H9 (cell line): ENCODE measurements around the gene CDK6. TPM values are rescaled to one million over a fixed set of nuclear protein-coding genes. Genes with fewer than 3 reads are reported as not detected.

ENCODE experiments used
- DNase-seq: peaks from one replicate; pipeline ENCODE4 v3.0.0-alpha.2; 2017
- H2AFZ ChIP-seq: one replicate; pipeline ENCODE4 v1.6.1; 2013; ENCODE audit warnings: mild to moderate bottlenecking, low read length, control low read depth, moderate library complexity
- H2AK5ac ChIP-seq: 2 replicates; pipeline ENCODE4 v1.6.1; 2013; ENCODE audit warnings: low read length, control low read depth, mixed read lengths; ENCODE audit not compliant: insufficient read length
- H2BK120ac ChIP-seq: one replicate; pipeline ENCODE4 v1.6.1; 2013; ENCODE audit warnings: low read depth, mild to moderate bottlenecking, low read length, control low read depth, inconsistent platforms; ENCODE audit not compliant: poor library complexity, severe bottlenecking
- H2BK12ac ChIP-seq: 2 replicates; pipeline ENCODE4 v1.6.1; 2013; ENCODE audit warnings: low read length, control low read depth, mixed read lengths, low read depth; ENCODE audit not compliant: insufficient read length
- H2BK15ac ChIP-seq: 2 replicates; pipeline ENCODE4 v1.6.1; 2013; ENCODE audit warnings: low read depth, low read length, control low read depth
- H2BK20ac ChIP-seq: one replicate; pipeline ENCODE4 v1.6.1; 2013; ENCODE audit warnings: low read depth, mild to moderate bottlenecking, low read length, control low read depth, inconsistent platforms; ENCODE audit not compliant: poor library complexity, severe bottlenecking
- H2BK5ac ChIP-seq: 2 replicates; pipeline ENCODE4 v1.6.1; 2013; ENCODE audit warnings: low read length, control low read depth, mixed read lengths; ENCODE audit not compliant: insufficient read length
- H3K14ac ChIP-seq: 2 replicates; pipeline ENCODE4 v1.6.1; 2013; ENCODE audit warnings: low read length, control low read depth; ENCODE audit not compliant: insufficient read depth
- H3K18ac ChIP-seq: 2 replicates; pipeline ENCODE4 v1.6.1; 2013; ENCODE audit warnings: low read depth, mild to moderate bottlenecking, mixed read lengths, low read length, control low read depth; ENCODE audit not compliant: insufficient read length
- H3K23ac ChIP-seq: 2 replicates; pipeline ENCODE4 v1.6.1; 2013; ENCODE audit warnings: low read length, control low read depth, mixed read lengths, low read depth; ENCODE audit not compliant: insufficient read length
- H3K23me2 ChIP-seq: 2 replicates; pipeline ENCODE4 v1.6.1; 2013; ENCODE audit warnings: low read depth, mild to moderate bottlenecking, mixed read lengths, low read length, control low read depth; ENCODE audit not compliant: insufficient read length, poor library complexity, severe bottlenecking
- H3K27ac ChIP-seq: 2 replicates; pipeline ENCODE4 v1.5.1; 2013; ENCODE audit warnings: low read length, control low read depth, mixed read lengths, low read depth; ENCODE audit not compliant: insufficient read length
- H3K27me3 ChIP-seq: 2 replicates; pipeline ENCODE4 v1.6.1; 2013; ENCODE audit warnings: low read length, control low read depth, inconsistent platforms; ENCODE audit not compliant: insufficient read depth
- H3K4ac ChIP-seq: 2 replicates; pipeline ENCODE4 v1.6.1; 2013; ENCODE audit warnings: low read depth, mild to moderate bottlenecking, control low read depth, inconsistent platforms, low read length, moderate library complexity
- H3K4me1 ChIP-seq: 2 replicates; pipeline ENCODE4 v1.6.1; 2013; ENCODE audit warnings: low read length, control low read depth, inconsistent platforms; ENCODE audit not compliant: insufficient read depth
- H3K4me2 ChIP-seq: 2 replicates; pipeline ENCODE4 v1.6.1; 2013; ENCODE audit warnings: low read length, control low read depth, mixed read lengths; ENCODE audit not compliant: insufficient read length, insufficient read depth
- H3K56ac ChIP-seq: 2 replicates; pipeline ENCODE4 v1.6.1; 2013; ENCODE audit warnings: low read depth, mild to moderate bottlenecking, mixed read lengths, low read length, control low read depth; ENCODE audit not compliant: insufficient read length
- H3K79me1 ChIP-seq: 2 replicates; pipeline ENCODE4 v1.6.1; 2013; ENCODE audit warnings: low read depth, mild to moderate bottlenecking, moderate library complexity, low read length, control low read depth, inconsistent platforms; ENCODE audit not compliant: insufficient read depth, poor library complexity, severe bottlenecking
- H3K79me2 ChIP-seq: 2 replicates; pipeline ENCODE4 v1.6.1; 2013; ENCODE audit warnings: low read length, control low read depth, inconsistent platforms; ENCODE audit not compliant: insufficient read depth
- H3K9ac ChIP-seq: 2 replicates; pipeline ENCODE4 v1.6.1; 2013; ENCODE audit warnings: low read length, control low read depth, mixed read lengths; ENCODE audit not compliant: insufficient read length; ENCODE audit errors: extremely low read depth
- H3K9me3 ChIP-seq: one replicate; pipeline ENCODE4 v1.6.1; 2013; ENCODE audit warnings: low read depth, low read length, inconsistent platforms; ENCODE audit not compliant: control insufficient read depth
- H3T11ph ChIP-seq: one replicate; pipeline ENCODE4 v1.6.1; 2013; ENCODE audit warnings: mild to moderate bottlenecking, low read length, control low read depth, inconsistent platforms
- H4K20me1 ChIP-seq: one replicate; pipeline ENCODE4 v1.6.1; 2013; ENCODE audit not compliant: control insufficient read depth, insufficient read length, insufficient read depth
- H4K5ac ChIP-seq: 2 replicates; pipeline ENCODE4 v1.6.1; 2013; ENCODE audit warnings: low read depth, mild to moderate bottlenecking, mixed read lengths, low read length, control low read depth; ENCODE audit not compliant: insufficient read length
- H4K8ac ChIP-seq: replicated peaks from 2 replicates; pipeline ENCODE4 v1.6.1; 2013; ENCODE audit warnings: low read length, control low read depth, mixed read lengths, low read depth; ENCODE audit not compliant: insufficient read length
- H4K91ac ChIP-seq: 2 replicates; pipeline ENCODE4 v1.6.1; 2013; ENCODE audit warnings: low read depth, mild to moderate bottlenecking, moderate library complexity, mixed read lengths, low read length, control low read depth; ENCODE audit not compliant: insufficient read length
- H3K27ac Mint-ChIP-seq, 3 experiments: 2 replicates in 2 of 3; 3 replicates in 1 of 3; pipeline ENCODE4 v1.8.0; 2020 to 2021; ENCODE audit warnings: mixed read lengths in 3 of 3, mild to moderate bottlenecking in 1 of 3, moderate library complexity in 1 of 3
- H3K27me3 Mint-ChIP-seq: 2 replicates; pipeline ENCODE4 v1.8.0; 2021; ENCODE audit warnings: low read depth, mild to moderate bottlenecking, moderate library complexity, mixed read lengths
- H3K36me3 Mint-ChIP-seq, 3 experiments: 2 replicates in 2 of 3; 3 replicates in 1 of 3; pipeline ENCODE4 v1.8.0; 2020 to 2021; ENCODE audit warnings: low read depth in 3 of 3, mixed read lengths in 3 of 3; ENCODE audit not compliant: insufficient read depth in 1 of 3
- H3K4me1 Mint-ChIP-seq, 2 experiments: 2 replicates each; pipeline ENCODE4 v1.8.0; 2020; ENCODE audit warnings: mixed read lengths in 2 of 2
- H3K4me3 Mint-ChIP-seq, 2 experiments: 2 replicates in 1 of 2; 3 replicates in 1 of 2; pipeline ENCODE4 v1.8.0; 2020 to 2021; ENCODE audit warnings: mild to moderate bottlenecking in 2 of 2, mixed read lengths in 2 of 2, moderate library complexity in 1 of 2
- H3K9me3 Mint-ChIP-seq, 2 experiments: 2 replicates in 1 of 2; 3 replicates in 1 of 2; pipeline ENCODE4 v1.8.0; 2020; ENCODE audit warnings: mild to moderate bottlenecking in 2 of 2, mixed read lengths in 2 of 2, moderate library complexity in 1 of 2
- CTCF ChIP-seq: fragments of 200-600 bp; sonication (generic); conservative IDR thresholded peaks from 3 replicates; pipeline ENCODE4 v1.8.0; 2021; ENCODE audit warnings: antibody characterized with exemption, mild to moderate bottlenecking
- WGBS: extraction: QIAGEN DNeasy Blood & Tissue Kit; methylation state at CpG from one replicate; pipeline ENCODE4 v1.1.7; 2013; ENCODE audit warnings: missing lambda C conversion rate, low lambda C conversion rate, mixed read lengths; ENCODE audit not compliant: insufficient read length; ENCODE audit errors: extremely low coverage; 5-methylcytosine and 5-hydroxymethylcytosine counted together
- total RNA-seq: library from RNA; stranded (reverse); gene quantifications from 2 replicates; pipeline ENCODE4 v1.2.1, GENCODE V29; 2021

The CDK6 gene
- total RNA-seq, 1 experiment from 2014 or later: 30.0 TPM

- Histone ChIP-seq H3K4me2 (no peak overlapping the region), H3K4ac (no peak overlapping the region), H2BK15ac (no peak overlapping the region), H3K27me3 (no peaks in the 10 kb centered on the region), H2BK120ac (no peak overlapping the region), H3K56ac (no peak overlapping the region), H3K23me2 (no peaks in the 10 kb centered on the region), H3K9ac (no peak overlapping the region), H3K79me1 (no peaks in the 10 kb centered on the region), H2AFZ (no peak overlapping the region), H2AK5ac (no peak overlapping the region), H3K18ac (no peak overlapping the region), H3K23ac (no peak overlapping the region), H4K91ac (no peak overlapping the region), H4K8ac (no peak overlapping the region), H4K20me1 (no peaks in the 10 kb centered on the region), H3K27ac (no peak overlapping the region), H4K5ac (no peak overlapping the region), H3K14ac (no peak overlapping the region), H3T11ph (no peak overlapping the region), H3K9me3 (no peaks in the 10 kb centered on the region), H3K79me2 (no peaks in the 10 kb centered on the region), H2BK5ac (no peak overlapping the region), H2BK12ac (no peak overlapping the region), H3K4me1 (no peaks in the 10 kb centered on the region), H2BK20ac (no peak overlapping the region)
- no peaks in the 10 kb centered on the region for H3K36me3 Mint-ChIP-seq
- no CpG with 5 or more reads among the region's 2 CpGs for WGBS
- peaks cover 12 to 24% of the 10 kb centered on the region in 2 experiments for H3K4me1 Mint-ChIP-seq
- no peak for TF ChIP-seq CTCF
- H3K4me3 Mint-ChIP-seq: no peak overlapping the region
- no peaks in the 10 kb centered on the region for H3K27me3 Mint-ChIP-seq
- no peak for DNase-seq
- no peak overlapping the region for H3K27ac Mint-ChIP-seq
- H3K9me3 Mint-ChIP-seq: no peaks in the 10 kb centered on the region; a peak in 1 of 5 replicates
These were observed 204.4 kb downstream of the CDK6 start for GRCh38 chr7:92631850-92632487.
